Stimulated activated CD4-positive, alpha-beta T cell treated with anti-CD3 and anti-CD28 coated beads, Interleukin-12 subunit alpha, Interleukin-12 subunit beta, amount 100 ng/mL, for 24 hours (primary cell): ENCODE results near the gene ZC3H12D.
"Not testable (repeated sequence)": the region's sequence is repeated elsewhere in the genome, so short reads cannot be mapped to it uniquely, and the experiment has no call there.

Source experiments
- DNase-seq, 2 experiments: peaks; one replicate each; pipeline ENCODE4 v3.0.0-alpha.2; 2020; ENCODE audit warnings: low read depth in 2 of 2

Gene ZC3H12D

DNA sequence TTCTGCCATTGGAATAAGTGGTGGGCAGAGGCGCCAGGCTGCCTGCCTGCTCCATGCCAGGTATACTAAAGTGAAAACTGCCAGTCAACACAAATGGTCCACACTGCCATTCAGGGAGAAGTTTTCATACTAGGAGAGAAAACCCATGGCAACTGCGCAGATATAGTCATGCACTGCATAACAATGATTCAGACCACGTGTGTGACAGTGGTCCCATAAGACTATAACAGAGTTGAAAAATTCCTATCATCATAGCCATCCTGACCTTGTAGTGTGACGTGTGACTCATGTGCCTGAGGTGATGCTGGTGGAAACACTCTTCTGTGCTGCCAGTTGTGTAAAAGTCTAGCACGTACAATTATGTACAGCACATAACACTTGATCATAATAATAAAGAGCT, 25.1 kb downstream of the ZC3H12D start:
- DNase-seq = no peak

DNA sequence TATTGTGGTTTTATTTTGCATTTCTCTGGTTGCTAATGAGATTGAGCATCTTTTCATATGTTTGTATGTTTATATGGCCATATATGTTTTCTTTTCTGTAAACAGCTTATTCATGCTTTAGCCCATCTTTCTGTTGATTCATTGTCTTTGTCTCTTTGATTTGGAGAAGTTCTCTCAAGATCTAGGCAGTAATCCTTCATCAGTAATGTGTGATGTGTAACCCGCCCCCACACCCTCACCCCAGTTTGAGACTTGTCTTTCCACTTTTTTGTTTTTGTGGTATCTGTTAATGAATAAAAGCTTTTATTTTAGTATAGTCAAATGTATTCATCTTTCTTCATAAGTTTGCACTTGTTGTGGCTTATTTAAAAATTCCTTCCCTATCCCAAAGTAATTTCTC, 26.0 kb downstream of the ZC3H12D start:
- DNase-seq = no peak

DNA sequence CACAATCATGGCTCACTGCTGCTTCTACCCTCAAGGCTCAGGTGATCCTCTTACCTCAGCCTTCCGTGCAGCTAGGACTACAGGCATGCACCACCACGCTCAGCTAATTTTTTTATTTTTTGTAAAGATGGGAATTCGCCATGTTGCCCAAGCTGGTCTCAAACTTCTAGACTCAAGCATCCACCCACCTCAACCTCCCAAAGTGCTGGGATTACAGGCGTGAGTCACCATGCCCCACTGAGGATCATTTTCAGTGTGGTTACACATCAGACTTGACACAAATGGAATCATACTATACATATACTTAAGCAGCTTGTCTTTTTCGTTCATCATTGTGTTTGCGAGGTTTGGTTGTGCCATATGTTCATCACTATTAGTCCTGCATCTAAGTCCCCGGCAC, 26.6 kb downstream of the ZC3H12D start:
- DNase-seq = no peak

DNA sequence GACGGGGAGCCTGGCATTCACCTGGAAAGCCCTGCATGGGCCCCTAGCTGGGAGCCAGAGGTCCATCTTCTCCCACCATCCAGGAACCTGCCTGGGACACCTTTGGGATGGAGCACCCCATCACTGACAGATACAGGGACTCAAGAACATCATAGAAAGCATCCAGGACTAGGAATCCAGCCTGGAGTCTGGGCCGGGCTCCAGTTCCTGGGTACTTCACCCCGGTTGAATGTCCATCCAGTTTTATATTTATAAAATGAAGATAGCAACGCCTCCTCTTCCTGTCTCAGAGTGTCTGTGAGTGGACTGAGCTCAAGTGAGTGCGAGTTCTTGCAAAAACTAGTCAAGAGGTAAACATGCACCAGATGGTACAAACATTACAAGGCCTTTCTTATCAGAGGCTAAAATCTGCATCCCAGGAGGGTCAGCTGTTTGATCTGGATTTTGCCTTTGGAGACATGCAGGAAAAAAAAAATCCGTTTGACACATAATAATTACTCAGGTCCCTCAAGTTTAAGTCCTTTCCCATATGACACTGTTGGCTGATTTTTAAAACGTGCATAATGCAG, 27.4 kb downstream of the ZC3H12D start:
- DNase-seq = no peak

DNA sequence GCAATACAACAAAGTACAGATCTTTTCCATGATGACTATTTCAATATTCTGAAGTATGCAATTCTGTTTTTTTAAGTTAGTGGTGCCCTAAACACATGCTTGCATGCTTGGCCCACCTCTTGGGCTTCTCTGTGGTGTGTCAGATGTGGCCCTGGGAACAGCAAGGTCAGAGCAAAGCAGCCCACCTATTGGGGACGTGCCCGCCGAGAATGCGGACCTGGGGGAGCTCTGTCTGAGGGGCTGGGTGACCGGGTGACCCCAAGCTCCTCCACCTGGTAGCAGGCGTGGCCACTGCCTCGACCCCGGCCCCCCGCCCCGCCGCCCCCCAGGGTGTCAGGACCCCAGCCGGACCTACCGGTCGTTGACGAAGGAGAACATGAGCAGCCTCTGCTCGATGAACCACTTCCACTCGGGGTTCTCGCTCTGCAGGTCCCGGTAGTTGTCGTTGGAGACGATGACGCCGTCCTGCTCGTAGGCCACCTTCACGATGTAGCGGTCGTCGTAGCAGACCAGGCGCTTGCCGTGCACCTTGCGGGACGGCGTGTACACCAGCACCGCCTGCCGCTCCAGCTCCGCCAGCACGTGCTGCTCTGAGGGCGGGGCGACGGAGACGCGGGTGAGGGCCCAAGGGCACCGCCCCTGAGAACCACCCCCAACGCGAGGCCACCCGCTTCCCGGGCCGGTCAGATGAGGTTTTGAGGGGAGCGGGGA, 28.3 kb downstream of the ZC3H12D start:
- no peak for DNase-seq

DNA sequence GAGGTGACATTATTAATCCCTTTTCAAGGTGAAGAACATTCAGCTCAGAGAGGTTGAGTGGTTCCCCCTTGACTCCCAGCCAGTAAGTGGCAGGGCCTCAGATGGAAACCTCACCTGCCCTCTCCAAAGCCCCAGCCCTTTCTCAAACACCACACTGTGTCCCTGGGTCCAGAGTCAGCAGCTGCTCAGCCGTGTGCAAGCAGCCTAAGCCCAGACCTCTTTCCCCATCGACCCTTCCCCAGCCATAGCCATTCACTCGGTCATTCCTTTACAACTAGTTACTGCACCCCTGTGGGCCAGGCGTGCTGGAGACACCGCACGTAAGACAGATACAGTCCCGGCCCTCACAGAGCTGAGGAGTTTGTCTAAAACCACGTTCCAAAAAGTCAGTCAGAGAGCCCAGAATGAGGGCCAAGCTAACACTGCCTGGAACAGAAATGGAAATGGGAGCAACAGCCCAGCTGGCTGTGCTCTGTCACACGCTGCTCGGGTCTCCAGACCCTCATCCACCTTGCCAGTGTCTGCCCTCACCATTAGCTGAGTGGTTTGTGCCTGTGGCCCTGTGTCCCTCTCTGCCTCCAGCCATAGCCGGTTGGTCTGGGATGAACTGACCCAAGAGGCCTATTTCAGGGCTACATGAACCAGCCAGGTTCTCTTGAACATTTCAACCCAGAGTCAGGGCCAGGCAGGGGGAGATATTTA, 29.6 kb downstream of the ZC3H12D start:
- DNase-seq = no peak

DNA sequence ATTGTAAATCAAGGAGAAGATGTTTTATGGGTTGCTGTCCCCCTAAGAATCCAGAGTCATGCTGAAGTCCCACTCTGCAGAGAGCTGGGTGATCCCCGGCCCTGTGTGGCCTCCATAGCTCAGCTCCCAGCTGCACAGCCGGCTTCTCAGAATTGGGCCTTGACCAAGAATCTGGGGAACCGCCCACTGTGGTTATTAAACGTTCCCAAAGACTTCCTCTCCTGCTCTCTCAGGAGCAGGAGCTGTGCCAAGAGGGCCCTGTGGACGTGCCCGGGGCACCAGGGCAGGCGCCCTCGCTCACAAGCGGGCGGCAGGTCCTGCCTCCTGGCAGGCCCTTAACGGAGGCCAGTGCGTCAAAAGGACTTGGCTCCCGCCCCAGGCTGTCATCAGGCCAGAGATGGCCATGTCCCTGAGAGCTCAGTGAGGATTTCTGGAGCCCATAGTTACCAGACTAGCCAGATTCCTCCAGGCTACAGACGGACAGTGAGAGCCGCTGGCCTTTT, 30.4 kb downstream of the ZC3H12D start:
- no peak for DNase-seq

DNA sequence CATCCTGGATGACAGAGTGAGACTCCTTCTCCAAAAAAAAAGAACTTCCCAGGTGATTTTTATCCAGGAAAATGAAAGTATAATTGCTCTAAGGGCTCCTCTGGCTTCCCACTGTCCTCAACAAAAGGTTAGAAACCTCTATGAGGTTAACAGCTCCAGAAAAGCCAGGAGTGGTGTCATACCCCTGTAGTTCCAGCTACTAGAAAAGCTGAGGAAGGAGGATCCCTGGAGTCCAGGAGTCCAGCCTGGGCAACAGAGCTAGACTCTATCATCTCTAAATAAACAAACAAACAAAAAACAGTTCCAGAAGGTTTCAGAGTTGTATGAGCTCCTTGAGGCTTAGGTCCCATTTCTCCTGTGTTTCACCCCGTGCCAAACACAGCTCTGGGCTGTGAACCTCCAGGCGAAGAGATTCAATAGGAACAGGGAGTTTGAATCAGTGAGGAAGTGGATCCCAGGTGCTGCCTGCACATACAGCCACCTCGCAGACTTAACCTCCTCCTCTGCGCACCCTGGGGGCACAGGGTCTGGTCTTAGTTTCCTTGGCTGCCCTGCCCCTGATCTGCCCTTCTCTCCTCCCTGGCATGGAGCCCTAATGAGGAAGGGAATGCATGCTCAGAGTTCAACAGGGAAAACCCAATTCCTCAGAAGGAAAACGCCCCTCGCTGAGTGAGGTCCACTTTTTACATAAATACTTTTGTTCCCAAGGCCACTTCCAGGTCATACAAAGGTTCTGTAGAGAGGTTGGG, 31.0 kb downstream of the ZC3H12D start:
- DNase-seq = no peak

DNA sequence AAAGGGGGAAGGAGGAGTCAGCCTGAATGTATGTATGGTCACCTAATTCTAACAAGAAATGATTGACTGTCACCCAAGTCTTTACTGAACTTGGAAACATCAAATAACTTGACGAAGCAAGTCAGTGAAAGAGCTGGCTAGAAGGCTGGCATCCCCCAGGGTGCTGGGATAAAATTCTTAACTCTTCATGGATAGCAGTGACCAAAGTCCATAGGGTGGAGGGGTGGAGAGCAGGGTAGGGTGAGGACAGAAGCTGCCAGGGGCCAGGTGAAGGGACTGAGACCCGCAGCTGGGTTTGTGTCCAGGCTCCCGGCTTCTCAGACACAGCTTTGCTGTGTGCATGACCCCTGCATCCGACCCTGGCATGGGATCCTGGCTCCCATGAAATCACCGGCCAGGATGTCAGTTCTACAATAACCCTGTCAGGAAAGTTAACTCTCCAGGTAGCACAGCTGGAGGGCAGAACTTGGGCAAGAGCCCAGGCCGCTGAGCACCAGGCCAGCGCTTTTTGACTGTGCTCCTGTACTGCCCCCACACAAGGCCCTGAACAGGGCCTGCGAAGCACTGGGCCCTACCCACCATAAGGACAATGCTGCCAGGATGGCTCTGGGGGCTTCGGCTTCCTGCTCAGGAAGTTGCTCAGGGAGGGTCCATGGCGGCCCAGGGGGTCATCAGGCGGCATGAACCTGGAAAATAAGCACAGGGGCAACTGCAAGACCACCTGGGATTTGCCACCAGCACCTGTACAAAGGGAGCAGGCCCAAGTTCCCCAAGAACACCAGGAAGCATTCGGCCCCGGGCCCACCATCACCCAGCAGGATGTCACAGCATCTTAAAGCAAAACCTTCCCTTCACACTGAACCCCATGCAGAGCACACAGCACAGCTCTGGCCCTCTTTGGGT, 32.5 kb downstream of the ZC3H12D start:
- no peak for DNase-seq

DNA sequence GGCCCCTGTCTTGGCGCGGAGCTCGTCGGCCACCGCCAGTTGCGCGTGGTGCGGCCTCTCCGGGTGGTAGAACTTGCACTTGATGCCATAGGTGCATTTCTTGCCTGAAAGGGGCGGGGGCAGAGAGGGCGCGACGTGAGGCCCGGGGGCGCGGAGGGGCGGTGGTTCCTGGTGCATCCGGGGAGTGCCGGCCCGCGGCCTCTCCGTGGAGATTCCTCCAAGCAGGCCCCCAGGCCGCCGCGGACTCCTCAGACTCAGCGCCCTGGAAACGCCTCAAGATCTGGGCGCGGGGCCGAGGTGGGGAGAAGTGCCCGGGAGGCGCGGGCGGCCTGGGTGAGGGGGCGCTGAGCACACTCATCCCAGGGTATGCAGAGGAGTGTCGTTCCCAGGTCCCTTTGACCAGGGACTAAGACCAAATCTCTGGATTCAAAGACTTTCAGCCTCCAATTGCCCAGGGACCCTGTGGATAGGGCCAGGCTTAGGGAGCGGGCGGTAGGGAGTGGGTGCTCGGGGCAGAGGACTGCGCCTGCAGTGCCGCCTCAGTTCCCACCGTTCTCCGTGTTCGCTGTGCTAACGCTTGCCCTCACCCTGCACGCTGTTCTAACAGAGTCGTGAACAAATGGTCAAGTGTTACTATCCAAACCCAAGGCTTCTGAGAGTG, 33.3 kb downstream of the ZC3H12D start:
- DNase-seq = no peak

DNA sequence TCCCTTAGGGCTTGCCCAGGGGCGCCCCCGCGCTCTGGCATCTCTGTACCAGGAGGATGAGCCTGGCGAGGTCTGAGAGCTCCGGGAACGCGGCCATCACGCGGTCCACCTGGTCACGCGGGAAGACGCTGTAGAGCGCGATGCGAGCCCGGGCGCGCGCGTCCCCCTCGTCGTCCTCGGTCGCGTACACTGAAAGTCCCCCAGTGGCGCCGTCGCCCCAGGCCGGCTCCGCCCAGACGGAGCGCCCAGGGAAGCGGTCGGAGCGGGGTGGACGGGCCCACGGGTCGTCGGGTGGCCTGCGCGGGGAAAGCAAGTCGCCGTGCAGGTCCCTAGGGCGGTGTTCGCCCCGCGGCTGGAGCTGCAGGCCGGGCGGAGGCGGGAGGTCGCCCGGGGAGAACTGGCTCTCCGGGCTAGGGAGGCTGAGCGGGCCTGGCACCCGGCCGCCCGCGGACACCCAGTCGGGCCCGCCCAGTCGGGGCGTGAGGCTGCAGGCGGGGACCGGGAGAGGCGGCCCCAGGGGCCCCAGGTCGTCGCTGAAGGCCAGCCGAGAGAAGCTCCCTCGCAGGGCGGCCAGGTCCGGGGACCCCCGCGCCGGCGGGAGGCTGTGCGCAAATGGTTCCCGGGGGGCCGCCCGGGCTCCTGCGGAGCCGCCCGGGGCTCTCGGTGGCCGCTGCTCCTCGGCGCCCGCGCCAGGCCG, 34.0 kb downstream of the ZC3H12D start:
- no peak for DNase-seq

DNA sequence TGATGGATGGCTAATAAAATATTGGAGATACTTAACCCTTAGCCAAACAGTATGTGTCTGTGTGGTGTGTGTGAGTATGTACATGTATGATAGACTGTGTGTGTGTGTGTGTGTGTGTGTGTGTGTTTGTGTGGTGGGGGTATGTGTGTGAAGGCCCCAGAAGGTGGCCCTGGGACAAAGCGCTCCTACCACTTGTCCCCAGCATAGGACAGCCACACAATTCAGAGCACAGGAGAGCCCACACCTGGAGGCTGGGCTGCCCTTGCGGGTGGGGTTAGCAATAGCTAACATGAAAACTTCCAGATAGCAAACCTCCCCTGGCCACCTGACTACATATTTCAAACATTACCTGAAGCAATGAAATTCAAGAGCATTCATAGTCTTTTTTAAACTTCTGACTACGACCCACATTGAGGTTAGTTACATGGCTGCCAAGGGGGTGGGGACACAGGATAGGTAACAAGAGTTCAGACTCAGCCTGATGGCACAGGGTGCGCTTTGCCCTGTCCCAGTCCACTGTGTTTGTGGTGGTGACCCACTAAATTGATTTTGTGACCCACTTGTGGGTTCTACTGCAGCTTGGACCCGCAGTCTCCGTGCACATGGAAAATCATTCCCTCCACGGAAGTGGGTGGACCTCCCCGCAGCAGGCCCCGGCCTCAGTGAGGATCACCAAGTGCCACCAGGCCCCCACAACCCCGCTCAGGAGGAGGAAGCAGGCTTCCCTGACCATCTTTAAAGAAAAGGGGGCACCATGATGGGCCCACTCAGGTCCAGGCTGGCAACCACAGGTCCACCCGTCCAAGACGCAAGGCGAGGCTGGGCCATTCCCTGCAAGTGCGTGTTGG, 34.8 kb downstream of the ZC3H12D start:
- no peak for DNase-seq

DNA sequence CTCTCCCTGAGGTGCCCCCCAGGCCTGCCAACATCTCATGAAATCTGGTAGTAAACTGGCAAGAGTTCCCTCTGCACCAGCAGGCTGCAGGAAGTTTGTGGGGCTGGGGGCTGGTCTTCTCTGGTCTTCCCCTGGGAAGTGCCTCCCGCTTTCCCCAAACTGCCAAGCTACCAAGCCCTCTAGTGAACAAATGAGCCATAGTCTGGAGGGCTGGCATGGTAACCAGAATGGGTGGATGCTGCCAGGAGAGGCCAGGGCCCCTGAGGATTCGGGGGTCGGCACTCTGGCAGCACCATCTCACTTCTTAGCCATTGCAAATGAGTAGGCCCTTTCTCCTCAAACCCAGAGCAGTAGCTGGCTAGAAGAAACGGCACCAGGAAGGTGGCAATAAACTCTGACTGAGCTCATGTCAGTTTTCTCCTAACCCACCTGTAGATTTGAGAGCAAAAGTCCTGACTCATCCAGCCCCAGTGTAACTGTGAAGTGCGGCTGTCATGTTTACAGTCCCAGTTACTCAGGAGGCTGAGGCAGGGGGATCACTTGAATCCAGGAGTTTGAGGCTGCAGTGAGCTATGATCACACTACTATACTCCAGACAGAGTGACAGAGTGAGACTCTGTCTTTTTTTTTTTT, 35.9 kb downstream of the ZC3H12D start:
- no peak for DNase-seq

DNA sequence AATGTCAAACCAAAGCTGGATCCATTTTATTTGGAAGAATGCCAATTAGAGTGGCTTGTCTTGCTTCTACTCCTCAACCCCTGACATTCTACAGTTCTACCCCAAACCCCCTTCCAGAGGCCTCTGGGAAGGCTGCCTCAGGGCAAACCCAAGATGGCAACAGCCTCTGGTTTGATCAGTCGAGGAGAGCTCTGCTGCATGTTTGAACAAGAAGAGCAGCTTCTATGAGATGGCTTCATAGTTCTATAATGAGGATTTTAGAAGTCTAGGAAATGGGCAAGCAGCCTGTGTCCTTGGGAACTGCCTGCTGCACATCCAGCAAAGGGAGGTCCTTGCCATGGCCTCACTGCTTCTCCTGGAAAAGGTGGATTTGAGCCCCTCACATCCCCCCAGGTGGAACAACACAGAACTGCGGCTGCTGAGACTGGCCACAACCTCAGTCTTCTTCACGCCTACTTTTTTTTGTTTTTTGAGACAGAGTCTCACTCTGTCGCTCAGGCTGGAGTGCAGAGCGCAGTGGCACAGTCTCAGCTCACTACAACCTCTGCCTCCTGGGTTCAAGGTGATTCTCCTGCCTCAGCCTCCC, 37.9 kb downstream of the ZC3H12D start:
- no peak for DNase-seq

DNA sequence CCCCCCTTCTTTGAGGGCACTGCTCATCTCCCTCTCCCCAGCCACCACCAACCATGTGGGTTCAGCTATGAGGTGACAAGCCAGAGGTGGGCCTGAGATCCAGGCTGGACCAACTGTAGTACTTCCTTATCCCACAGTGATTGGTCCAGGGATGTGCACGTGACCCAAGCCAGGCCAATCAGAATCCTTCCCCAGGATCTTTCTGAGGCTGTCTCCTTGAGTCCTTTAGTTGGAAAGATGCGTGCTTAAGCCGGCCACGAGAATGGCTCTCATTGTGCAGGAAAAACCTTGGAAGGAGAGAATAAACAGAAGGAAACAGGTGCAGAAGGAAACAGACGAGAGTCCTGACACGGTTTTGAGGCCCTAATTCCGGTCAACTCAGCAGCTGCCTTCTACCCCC, 39.2 kb downstream of the ZC3H12D start:
- DNase-seq = no peak

DNA sequence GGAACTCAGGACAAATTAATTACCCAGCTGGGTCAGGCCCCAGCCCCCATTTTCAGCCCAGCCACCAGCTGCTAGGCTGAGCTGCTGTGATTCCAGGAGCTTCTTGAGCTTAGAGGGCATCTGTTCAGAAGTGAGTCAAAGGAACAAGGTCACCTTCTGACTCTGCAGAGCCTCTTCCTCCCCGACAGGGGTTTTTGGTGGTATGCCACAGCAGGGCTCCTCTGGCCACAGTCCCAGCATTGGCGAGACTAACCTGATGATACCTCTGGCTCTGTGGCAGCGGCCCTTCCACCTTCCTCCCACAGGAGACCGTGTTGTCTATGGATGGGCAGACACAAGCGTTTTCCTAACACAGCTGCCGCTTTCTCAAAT, 39.7 kb downstream of the ZC3H12D start:
- DNase-seq = no peak

DNA sequence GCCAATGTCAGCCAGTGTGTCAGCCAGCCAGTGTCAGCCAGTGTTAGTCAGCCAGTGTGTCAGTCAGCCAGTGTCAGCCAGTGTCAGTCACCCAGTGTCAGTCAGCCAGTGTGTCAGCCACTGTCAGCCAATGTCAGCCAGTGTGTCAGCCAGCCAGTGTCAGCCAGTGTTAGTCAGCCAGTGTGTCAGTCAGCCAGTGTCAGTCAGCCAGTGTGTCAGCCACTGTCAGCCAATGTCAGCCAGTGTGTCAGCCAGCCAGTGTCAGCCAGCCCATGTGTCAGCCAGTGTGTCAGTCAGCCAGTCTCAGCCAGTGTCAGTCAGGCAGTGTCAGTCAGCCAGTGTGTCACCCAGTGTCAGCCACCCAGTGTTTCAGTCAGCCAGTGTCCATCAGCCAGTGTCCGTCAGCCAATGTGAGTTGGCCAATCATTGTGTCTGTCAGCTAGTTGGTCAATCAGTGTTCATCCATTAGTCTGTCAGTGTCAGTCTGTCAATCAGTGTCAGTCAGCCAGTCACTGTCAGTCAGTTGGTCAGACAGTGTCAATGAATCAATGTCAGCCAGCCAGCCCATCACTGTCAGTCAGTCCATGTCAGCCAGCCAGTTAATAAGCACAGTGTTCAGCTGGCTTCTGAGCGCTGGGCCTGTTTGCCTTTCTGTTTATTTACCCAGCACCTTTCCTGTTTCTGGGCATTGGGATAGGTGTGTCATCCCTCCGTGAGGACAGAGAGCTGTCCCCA, 40.3 kb downstream of the ZC3H12D start:
- DNase-seq = not testable (repeated sequence)
